Activated T-cell treated with anti-CD3 and anti-CD28 coated beads for 48 hours (primary cell): Measurements from ENCODE around the gene TMEM248.
"Not testable (repeated sequence)": the region's sequence is repeated elsewhere in the genome, so short reads cannot be mapped to it uniquely, and the experiment has no call there.

Experiments used
- DNase-seq: peaks from one replicate; pipeline ENCODE4 v3.0.0-alpha.2; 2020; ENCODE audit warnings: low read depth

TMEM248 gene

GRCh38 chr7:66950763-66951162 is 29.7 kb downstream of the TMEM248 start:
- no peak for DNase-seq

- DNase-seq = no peak
Measured at GRCh38 chr7:66952343-66953043, 31.5 kb downstream of the TMEM248 start.

DNA sequence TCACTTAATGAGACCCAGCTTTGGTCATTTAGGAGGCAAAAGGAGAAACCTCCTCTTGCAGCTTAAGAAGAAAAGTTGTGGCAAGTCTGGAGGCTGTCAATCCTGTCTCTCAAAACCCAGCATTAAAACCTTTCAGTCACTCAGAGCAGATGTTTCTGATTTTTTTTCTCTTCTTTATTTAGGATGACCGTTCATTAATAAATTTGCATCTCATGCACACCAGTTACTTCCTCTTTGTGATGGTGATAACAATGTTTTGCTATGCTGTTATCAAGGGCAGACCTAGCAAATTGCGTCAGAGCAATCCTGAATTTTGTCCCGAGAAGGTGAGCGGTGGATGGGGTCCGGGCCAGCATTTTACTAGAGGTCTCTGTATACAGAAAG is 32.0 kb downstream of the TMEM248 start:
- no peak for DNase-seq

DNA sequence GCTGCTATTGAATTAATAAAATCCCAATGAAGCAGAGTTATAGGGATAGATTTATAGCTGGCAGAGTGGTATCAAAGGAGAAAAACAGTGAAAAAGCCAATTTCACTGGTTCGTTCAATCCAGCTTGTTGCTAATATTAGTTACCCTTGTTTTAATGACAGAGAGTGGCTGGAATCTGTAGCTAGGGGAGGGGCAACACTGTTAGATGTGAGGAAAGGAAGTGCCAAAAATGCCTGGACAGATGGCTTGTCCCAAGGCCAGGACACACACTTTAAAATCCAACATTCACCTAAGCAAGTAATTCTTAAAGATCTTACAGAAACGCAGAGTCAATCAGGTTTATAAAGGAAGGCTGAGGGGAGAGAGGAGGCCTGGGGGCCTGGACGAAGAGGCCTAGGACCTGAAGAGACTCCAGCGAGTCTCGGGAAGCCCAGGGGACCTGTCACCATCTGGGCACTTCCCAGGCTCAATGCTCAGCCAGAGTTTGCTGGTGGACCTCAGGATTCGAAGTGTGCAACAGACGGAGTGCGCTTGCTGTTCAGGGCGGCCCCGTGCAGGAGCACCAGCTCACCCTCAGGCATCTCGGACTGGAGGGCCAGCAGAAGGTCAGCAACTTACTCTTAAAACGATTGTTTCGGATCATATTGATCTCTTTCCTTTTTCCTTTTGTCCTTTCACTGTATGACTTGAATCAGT is 36.7 kb downstream of the TMEM248 start:
- no peak for DNase-seq

- no peak for DNase-seq
Measured at GRCh38 chr7:66958538-66959350, 37.7 kb downstream of the TMEM248 start.

GRCh38 chr7:66960192-66960591 is 39.2 kb downstream of the TMEM248 start:
- DNase-seq = no peak

- no peak for DNase-seq
Measured at GRCh38 chr7:66961096-66961495, 40.1 kb downstream of the TMEM248 start.

DNA sequence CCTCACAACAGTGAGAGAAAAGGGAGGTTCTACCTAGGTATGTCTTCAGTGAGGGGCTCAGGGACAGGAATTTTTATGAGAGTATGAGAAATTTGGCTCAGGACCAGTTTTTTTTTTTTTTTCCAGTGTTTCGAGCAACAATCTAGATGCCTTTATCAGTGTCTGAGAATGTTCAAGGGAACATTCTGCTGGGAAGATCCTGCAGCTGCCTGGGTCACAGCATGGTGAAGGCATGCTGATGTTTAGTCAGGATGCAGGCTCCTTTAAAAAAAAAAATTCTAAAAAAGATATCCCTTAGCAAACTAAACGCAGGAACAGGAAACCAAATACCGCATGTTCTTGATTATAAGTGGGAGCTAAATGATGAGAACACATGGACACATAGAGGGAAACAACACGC is 43.4 kb downstream of the TMEM248 start:
- no peak for DNase-seq

DNA sequence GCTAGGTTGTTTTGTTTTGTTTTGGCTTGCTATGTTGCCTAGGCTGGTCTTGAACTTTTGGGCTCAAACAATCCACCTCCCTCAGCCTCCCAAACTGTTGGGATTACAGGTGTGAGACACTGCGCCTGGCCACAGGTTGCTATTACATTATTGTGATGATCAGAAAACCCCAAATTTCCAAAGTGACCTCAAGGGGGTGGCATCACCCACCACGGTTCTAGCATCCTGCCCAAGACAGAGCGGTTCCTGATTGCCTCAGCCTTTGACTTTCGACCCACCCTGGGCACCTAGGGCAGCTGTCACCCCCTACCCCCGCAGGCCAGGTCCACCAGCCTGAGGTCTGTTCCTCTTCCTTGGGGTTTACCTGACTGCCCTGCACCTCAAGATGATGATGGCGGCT is 46.0 kb downstream of the TMEM248 start:
- no peak for DNase-seq

- DNase-seq = not testable (repeated sequence)
Measured at GRCh38 chr7:66969001-66969400, 48.0 kb downstream of the TMEM248 start.

DNA sequence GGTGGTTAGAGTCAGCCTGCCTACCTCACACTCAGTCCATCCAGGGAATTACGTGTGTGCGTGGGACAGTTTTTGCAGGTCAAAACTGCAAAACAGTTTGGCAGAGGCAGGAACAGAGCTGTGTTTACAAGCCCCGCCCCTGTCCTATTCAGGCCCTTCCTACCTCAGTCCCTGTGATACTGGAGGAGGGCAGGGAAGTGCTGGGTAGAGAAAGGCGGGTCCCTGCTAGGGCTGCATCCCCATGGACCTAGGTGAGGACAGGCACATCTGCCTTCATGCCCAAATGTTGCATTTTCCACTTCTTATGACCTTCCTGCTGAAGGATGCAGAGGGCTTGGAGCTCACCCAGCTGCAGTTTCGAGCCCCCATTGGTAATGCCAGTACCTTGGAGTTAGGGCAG is 49.3 kb downstream of the TMEM248 start:
- no peak for DNase-seq

GRCh38 chr7:66974986-66975590 is 54.1 kb downstream of the TMEM248 start:
- DNase-seq = no peak

- DNase-seq = not testable (repeated sequence)
Measured at GRCh38 chr7:66978312-66978711, 57.3 kb downstream of the TMEM248 start.

DNA sequence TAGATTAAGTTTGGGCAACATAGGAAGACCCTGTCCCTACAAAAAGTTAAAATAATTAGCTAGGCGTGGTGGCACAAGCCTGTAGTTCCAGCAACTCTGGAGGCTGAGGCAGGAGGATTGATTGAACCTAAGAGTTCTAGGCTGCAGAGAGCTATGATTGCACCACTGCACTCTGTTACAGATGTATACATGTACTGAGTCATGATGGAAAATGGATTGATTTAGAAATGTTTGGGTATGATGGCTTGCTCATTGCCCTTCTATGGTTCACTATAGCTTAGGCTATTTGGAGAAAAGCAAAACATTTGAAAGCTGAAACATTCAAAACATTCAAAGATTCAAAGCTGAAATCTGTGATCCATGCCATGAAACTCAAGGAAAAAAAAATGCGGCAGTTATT is 58.0 kb downstream of the TMEM248 start:
- DNase-seq = not testable (repeated sequence)

- not testable (repeated sequence) for DNase-seq
Measured at GRCh38 chr7:66980336-66980735, 59.3 kb downstream of the TMEM248 start.

- DNase-seq = not testable (repeated sequence)
Measured at GRCh38 chr7:66989552-66989951, 68.5 kb downstream of the TMEM248 start.

DNA sequence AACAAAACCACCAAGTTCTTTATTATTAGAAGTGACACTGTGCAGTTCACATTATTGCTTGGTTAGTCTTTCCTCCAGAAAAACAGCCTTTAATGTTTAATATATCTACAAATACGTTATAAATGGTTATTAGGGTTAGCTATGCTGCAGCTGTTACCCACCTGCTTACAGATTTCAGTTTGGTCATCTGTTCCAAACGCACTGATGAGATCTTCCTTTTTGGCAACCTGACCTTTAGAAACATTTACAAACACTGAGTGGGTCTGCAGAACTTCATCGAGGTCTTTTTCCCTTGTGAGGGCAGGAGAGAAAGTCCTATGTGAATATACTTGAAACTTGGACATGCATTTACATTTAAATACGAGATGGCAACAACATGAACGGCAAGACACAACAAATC is 73.0 kb downstream of the TMEM248 start:
- DNase-seq = not testable (repeated sequence)

DNA sequence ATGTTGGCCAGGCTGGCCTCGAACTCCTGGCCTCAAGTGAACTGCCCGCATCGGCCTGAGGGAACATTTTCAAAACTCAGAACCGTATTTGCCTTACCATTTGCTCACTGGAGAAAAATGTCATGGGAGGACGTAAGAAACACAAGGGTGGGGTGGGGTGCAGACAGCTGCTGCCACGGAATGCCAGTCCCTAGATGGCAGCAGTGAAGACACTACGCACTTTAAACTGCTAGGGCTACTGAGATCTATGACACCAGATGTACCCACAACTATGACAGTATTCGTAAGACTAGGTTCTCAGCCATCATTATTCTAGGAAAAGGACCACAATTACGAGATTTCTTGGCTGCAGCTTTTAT is 73.6 kb downstream of the TMEM248 start:
- DNase-seq = peak; percentile 29

DNA sequence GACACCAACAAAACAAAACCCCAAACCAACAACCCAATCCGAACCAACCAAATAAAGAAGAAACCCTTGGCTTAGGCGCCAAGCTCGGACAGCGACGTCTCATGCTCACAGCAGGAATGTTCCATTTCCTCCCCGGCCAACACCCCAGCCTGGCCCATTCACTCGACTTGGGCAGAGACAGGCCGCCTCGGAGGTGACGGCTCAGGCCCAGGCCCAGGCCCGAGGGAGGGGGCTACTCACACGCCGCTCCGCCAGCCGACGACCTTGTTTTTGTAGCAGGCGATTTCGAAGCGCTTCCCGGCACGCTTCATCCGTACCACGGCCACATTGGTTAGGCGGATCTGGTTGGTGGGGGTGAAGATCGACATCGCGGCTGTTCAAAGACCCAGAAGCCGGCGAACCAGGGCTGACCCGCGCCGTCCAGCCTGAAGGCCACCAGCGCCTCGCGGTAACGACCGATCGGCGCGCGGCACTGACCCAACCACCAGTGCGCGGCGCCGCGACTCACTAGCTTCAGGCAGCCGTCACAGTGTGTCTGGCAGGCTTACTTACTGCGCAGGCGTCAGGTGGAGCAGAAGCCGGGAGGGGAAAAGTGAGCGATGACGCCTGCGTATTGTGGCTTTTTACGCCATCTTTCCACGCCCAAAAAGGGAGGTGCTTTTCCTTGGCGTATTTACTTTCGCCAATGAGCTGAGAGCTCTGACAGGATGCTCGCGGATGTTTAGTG is 74.2 kb downstream of the TMEM248 start, which contains the start of gene SBDS:
Gene SBDS, minus strand, starts transcription at position 537 of the 727 bp plus-strand sequence. Its CDS starts 169 bp downstream, at position 368.
- peak; percentile 87 for DNase-seq

DNA sequence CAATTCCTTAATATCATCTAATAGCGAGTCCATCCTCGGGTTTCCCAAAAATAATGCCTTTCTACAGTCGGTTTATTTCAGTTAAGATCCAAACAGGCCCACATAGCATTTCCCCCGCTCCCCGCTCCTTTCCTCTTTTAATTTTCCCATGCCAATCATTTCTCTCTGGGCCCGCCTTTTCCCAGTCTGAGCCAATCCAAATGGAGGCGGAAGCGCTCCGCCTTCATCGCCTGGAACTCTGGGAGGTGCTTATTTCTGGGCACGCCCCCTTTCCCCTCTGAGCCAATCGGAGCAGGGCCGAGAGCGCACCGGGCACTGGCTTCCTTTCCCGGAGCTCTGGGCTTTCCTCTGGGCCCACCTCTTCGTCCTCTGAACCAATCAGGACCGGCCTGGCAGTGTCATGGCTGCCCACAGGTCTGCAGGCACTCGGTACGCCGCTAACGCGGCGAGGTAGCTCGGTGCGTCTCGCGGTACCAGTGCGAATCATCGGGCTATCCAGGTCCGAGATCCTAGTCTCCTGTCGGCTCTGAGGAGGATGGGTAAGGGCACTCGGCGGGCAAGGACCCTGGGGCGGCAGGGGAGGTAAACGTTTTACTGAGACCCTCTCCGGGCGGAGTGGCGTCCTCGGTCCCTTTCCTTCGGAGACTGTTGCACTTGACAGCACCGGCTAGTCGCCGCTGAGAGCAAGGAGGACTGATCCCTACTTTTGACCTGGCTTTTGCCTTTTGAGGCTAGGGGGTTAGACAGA is 75.6 kb downstream of the TMEM248 start, which contains the start of gene TYW1:
Gene TYW1, plus strand, starts transcription at position 390 of the 748 bp plus-strand sequence. Its CDS starts 146 bp downstream, at position 536.
- DNase-seq = peak; percentile 97
